Activated T-helper 1 cell treated with anti-CD3 and anti-CD28 coated beads, Interleukin-12 subunit alpha, Interleukin-12 subunit beta, Interleukin-2, Interleukin-4 antibody, amounts not matched to agents 30 ng/mL and 10 ng/mL and 1 ng/mL, durations not matched to agents 14 hours and 24 hours and 36 hours (primary cell): ENCODE results near the gene SCYL1. TPM values are rescaled to one million over a fixed set of nuclear protein-coding genes. Genes with fewer than 3 reads are reported as not detected.

Experiments used
- DNase-seq: peaks from one replicate; pipeline ENCODE4 v3.0.0; 2021; ENCODE audit warnings: low spot score
- H3K27ac Mint-ChIP-seq: one replicate; pipeline ENCODE4 v1.8.0; 2021; ENCODE audit warnings: mild to moderate bottlenecking, mixed read lengths
- H3K27me3 Mint-ChIP-seq: one replicate; pipeline ENCODE4 v1.8.0; 2022; ENCODE audit warnings: mild to moderate bottlenecking, moderate library complexity, mixed read lengths; ENCODE audit not compliant: insufficient read depth
- H3K36me3 Mint-ChIP-seq: one replicate; pipeline ENCODE4 v1.8.0; 2021; ENCODE audit warnings: low read depth, mixed read lengths
- H3K4me1 Mint-ChIP-seq: one replicate; pipeline ENCODE4 v1.8.0; 2021; ENCODE audit warnings: low read depth, mixed read lengths
- H3K4me3 Mint-ChIP-seq: one replicate; pipeline ENCODE4 v1.8.0; 2021; ENCODE audit warnings: mild to moderate bottlenecking, moderate library complexity, mixed read lengths
- H3K9me3 Mint-ChIP-seq: one replicate; pipeline ENCODE4 v1.8.0; 2021; ENCODE audit warnings: mixed read lengths
- intact Hi-C: fragments of 100-400 bp; cut with micrococcal nuclease; formaldehyde crosslinking; loops from one replicate; pipeline ENCODE4 v1.15.1; 2024
- total RNA-seq: library from RNA; stranded (reverse); gene quantifications from 2 replicates; pipeline ENCODE4 v1.2.3, GENCODE V29; 2022

SCYL1 gene
- total RNA-seq, 1 donor from 2014 or later = 103 TPM

- Mint-ChIP-seq H3K9me3 (no peaks in the 10 kb centered on the region), H3K27ac (no peak overlapping the region), H3K4me1 (peaks cover 35% of the 10 kb centered on the region), H3K27me3 (no peaks in the 10 kb centered on the region), H3K4me3 (no peak overlapping the region), H3K36me3 (peaks cover 4% of the 10 kb centered on the region)
- peak; percentile 59 for DNase-seq
- intact Hi-C loops = no loop called here
Observed at GRCh38 chr11:65498042-65498726, 26.7 kb upstream of the SCYL1 start.

- intact Hi-C loops = no loop called here
- no peak overlapping the region for H3K4me3 Mint-ChIP-seq
- no peak for DNase-seq
- peaks cover 6% of the 10 kb centered on the region for H3K36me3 Mint-ChIP-seq
- no peaks in the 10 kb centered on the region for H3K27me3 Mint-ChIP-seq
- H3K27ac Mint-ChIP-seq = no peak overlapping the region
- peaks cover 35% of the 10 kb centered on the region for H3K4me1 Mint-ChIP-seq
- H3K9me3 Mint-ChIP-seq = no peaks in the 10 kb centered on the region
Observed at GRCh38 chr11:65498727-65498976, 26.2 kb upstream of the SCYL1 start.

DNA sequence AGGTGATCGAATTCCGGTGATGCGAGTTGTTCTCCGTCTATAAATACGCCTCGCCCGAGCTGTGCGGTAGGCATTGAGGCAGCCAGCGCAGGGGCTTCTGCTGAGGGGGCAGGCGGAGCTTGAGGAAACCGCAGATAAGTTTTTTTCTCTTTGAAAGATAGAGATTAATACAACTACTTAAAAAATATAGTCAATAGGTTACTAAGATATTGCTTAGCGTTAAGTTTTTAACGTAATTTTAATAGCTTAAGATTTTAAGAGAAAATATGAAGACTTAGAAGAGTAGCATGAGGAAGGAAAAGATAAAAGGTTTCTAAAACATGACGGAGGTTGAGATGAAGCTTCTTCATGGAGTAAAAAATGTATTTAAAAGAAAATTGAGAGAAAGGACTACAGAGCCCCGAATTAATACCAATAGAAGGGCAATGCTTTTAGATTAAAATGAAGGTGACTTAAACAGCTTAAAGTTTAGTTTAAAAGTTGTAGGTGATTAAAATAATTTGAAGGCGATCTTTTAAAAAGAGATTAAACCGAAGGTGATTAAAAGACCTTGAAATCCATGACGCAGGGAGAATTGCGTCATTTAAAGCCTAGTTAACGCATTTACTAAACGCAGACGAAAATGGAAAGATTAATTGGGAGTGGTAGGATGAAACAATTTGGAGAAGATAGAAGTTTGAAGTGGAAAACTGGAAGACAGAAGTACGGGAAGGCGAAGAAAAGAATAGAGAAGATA lies 25.7 kb upstream of the SCYL1 start, which contains the start of gene MALAT1:
TSS of gene MALAT1 (plus strand) at position 69 of the 736 bp plus-strand sequence.
- intact Hi-C loops = no loop called here
- H3K9me3 Mint-ChIP-seq = no peaks in the 10 kb centered on the region
- H3K36me3 Mint-ChIP-seq = peaks cover 11% of the 10 kb centered on the region
- no peak within 1 kb of the TSS for H3K4me3 Mint-ChIP-seq
- H3K27ac Mint-ChIP-seq = no peak within 1 kb of the TSS
- H3K27me3 Mint-ChIP-seq = no peaks in the 10 kb centered on the region
- H3K4me1 Mint-ChIP-seq = peaks cover 35% of the 10 kb centered on the region
- peak; percentile 94 for DNase-seq

DNA sequence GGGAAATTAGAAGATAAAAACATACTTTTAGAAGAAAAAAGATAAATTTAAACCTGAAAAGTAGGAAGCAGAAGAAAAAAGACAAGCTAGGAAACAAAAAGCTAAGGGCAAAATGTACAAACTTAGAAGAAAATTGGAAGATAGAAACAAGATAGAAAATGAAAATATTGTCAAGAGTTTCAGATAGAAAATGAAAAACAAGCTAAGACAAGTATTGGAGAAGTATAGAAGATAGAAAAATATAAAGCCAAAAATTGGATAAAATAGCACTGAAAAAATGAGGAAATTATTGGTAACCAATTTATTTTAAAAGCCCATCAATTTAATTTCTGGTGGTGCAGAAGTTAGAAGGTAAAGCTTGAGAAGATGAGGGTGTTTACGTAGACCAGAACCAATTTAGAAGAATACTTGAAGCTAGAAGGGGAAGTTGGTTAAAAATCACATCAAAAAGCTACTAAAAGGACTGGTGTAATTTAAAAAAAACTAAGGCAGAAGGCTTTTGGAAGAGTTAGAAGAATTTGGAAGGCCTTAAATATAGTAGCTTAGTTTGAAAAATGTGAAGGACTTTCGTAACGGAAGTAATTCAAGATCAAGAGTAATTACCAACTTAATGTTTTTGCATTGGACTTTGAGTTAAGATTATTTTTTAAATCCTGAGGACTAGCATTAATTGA lies 25.0 kb upstream of the SCYL1 start:
- no peak overlapping the region for H3K4me3 Mint-ChIP-seq
- peaks cover 14% of the 10 kb centered on the region for H3K36me3 Mint-ChIP-seq
- intact Hi-C loops = no loop called here

DNA sequence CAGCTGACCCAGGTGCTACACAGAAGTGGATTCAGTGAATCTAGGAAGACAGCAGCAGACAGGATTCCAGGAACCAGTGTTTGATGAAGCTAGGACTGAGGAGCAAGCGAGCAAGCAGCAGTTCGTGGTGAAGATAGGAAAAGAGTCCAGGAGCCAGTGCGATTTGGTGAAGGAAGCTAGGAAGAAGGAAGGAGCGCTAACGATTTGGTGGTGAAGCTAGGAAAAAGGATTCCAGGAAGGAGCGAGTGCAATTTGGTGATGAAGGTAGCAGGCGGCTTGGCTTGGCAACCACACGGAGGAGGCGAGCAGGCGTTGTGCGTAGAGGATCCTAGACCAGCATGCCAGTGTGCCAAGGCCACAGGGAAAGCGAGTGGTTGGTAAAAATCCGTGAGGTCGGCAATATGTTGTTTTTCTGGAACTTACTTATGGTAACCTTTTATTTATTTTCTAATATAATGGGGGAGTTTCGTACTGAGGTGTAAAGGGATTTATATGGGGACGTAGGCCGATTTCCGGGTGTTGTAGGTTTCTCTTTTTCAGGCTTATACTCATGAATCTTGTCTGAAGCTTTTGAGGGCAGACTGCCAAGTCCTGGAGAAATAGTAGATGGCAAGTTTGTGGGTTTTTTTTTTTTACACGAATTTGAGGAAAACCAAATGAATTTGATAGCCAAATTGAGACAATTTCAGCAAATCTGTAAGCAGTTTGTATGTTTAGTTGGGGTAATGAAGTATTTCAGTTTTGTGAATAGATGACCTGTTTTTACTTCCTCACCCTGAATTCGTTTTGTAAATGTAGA lies 24.3 kb upstream of the SCYL1 start:
- intact Hi-C loops = no loop called here
- H3K9me3 Mint-ChIP-seq = no peaks in the 10 kb centered on the region
- peaks cover 20% of the 10 kb centered on the region for H3K36me3 Mint-ChIP-seq
- H3K27ac Mint-ChIP-seq = no peak overlapping the region
- H3K4me1 Mint-ChIP-seq = peaks cover 42% of the 10 kb centered on the region
- no peaks in the 10 kb centered on the region for H3K27me3 Mint-ChIP-seq
- H3K4me3 Mint-ChIP-seq = no peak overlapping the region
- no peak for DNase-seq

More for the DNA sequence above, 25.0 kb upstream of the SCYL1 start:
- no peak for DNase-seq
- Mint-ChIP-seq H3K27ac (no peak overlapping the region), H3K27me3 (no peaks in the 10 kb centered on the region), H3K9me3 (no peaks in the 10 kb centered on the region), H3K4me1 (peaks cover 35% of the 10 kb centered on the region)

GRCh38 chr11:65501186-65501471 lies 23.8 kb upstream of the SCYL1 start:
- intact Hi-C loops = no loop called here
- Mint-ChIP-seq H3K36me3 (peaks cover 24% of the 10 kb centered on the region), H3K4me3 (no peak overlapping the region), H3K4me1 (peaks cover 46% of the 10 kb centered on the region), H3K9me3 (no peaks in the 10 kb centered on the region), H3K27ac (no peak overlapping the region), H3K27me3 (no peaks in the 10 kb centered on the region)
- DNase-seq = no peak

GRCh38 chr11:65501472-65502273 lies 23.2 kb upstream of the SCYL1 start:
- Mint-ChIP-seq H3K4me1 (peaks cover 46% of the 10 kb centered on the region), H3K27ac (no peak overlapping the region), H3K27me3 (no peaks in the 10 kb centered on the region), H3K9me3 (no peaks in the 10 kb centered on the region), H3K36me3 (peaks cover 30% of the 10 kb centered on the region), H3K4me3 (no peak overlapping the region)
- DNase-seq = no peak
- intact Hi-C loops = no loop called here

- Mint-ChIP-seq H3K4me3 (no peak overlapping the region), H3K27ac (no peak overlapping the region), H3K9me3 (no peaks in the 10 kb centered on the region), H3K4me1 (peaks cover 45% of the 10 kb centered on the region), H3K27me3 (no peaks in the 10 kb centered on the region), H3K36me3 (peaks cover 30% of the 10 kb centered on the region)
- intact Hi-C loops = no loop called here
- no peak for DNase-seq
Observed at GRCh38 chr11:65502274-65502554, 22.7 kb upstream of the SCYL1 start.

DNA sequence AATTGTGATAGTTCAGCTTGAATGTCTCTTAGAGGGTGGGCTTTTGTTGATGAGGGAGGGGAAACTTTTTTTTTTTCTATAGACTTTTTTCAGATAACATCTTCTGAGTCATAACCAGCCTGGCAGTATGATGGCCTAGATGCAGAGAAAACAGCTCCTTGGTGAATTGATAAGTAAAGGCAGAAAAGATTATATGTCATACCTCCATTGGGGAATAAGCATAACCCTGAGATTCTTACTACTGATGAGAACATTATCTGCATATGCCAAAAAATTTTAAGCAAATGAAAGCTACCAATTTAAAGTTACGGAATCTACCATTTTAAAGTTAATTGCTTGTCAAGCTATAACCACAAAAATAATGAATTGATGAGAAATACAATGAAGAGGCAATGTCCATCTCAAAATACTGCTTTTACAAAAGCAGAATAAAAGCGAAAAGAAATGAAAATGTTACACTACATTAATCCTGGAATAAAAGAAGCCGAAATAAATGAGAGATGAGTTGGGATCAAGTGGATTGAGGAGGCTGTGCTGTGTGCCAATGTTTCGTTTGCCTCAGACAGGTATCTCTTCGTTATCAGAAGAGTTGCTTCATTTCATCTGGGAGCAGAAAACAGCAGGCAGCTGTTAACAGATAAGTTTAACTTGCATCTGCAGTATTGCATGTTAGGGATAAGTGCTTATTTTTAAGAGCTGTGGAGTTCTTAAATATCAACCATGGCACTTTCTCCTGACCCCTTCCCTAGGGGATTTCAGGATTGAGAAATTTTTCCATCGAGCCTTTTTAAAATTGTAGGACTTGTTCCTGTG lies 22.1 kb upstream of the SCYL1 start:
- Mint-ChIP-seq H3K27me3 (no peaks in the 10 kb centered on the region), H3K27ac (no peak overlapping the region), H3K4me1 (peaks cover 49% of the 10 kb centered on the region), H3K9me3 (no peaks in the 10 kb centered on the region), H3K36me3 (peaks cover 30% of the 10 kb centered on the region), H3K4me3 (no peak overlapping the region)
- intact Hi-C loops = no loop called here
- DNase-seq = no peak

DNA sequence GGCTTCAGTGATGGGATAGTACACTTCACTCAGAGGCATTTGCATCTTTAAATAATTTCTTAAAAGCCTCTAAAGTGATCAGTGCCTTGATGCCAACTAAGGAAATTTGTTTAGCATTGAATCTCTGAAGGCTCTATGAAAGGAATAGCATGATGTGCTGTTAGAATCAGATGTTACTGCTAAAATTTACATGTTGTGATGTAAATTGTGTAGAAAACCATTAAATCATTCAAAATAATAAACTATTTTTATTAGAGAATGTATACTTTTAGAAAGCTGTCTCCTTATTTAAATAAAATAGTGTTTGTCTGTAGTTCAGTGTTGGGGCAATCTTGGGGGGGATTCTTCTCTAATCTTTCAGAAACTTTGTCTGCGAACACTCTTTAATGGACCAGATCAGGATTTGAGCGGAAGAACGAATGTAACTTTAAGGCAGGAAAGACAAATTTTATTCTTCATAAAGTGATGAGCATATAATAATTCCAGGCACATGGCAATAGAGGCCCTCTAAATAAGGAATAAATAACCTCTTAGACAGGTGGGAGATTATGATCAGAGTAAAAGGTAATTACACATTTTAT lies 21.4 kb upstream of the SCYL1 start:
- Mint-ChIP-seq H3K4me3 (no peak overlapping the region), H3K27ac (peak overlapping the region; percentile 82), H3K4me1 (peaks cover 50% of the 10 kb centered on the region)

DNA sequence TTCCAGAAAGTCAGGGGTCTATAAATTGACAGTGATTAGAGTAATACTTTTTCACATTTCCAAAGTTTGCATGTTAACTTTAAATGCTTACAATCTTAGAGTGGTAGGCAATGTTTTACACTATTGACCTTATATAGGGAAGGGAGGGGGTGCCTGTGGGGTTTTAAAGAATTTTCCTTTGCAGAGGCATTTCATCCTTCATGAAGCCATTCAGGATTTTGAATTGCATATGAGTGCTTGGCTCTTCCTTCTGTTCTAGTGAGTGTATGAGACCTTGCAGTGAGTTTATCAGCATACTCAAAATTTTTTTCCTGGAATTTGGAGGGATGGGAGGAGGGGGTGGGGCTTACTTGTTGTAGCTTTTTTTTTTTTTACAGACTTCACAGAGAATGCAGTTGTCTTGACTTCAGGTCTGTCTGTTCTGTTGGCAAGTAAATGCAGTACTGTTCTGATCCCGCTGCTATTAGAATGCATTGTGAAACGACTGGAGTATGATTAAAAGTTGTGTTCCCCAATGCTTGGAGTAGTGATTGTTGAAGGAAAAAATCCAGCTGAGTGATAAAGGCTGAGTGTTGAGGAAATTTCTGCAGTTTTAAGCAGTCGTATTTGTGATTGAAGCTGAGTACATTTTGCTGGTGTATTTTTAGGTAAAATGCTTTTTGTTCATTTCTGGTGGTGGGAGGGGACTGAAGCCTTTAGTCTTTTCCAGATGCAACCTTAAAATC lies 20.8 kb upstream of the SCYL1 start:
- Mint-ChIP-seq H3K4me3 (no peak overlapping the region), H3K36me3 (peaks cover 30% of the 10 kb centered on the region)

More for the DNA sequence above, 21.4 kb upstream of the SCYL1 start:
- no peak for DNase-seq
- peaks cover 30% of the 10 kb centered on the region for H3K36me3 Mint-ChIP-seq
- no peaks in the 10 kb centered on the region for H3K9me3 Mint-ChIP-seq
- no peaks in the 10 kb centered on the region for H3K27me3 Mint-ChIP-seq
- intact Hi-C loops = no loop called here

More for the DNA sequence above, 20.8 kb upstream of the SCYL1 start:
- no peaks in the 10 kb centered on the region for H3K27me3 Mint-ChIP-seq
- DNase-seq = no peak
- intact Hi-C loops = no loop called here
- H3K4me1 Mint-ChIP-seq = peaks cover 50% of the 10 kb centered on the region
- no peaks in the 10 kb centered on the region for H3K9me3 Mint-ChIP-seq
- peak overlapping the region; percentile 82 for H3K27ac Mint-ChIP-seq
